Adrenal gland (tissue), 12 donors: ENCODE measurements around the gene PRDX5. TPM values are rescaled to one million over a fixed set of nuclear protein-coding genes. Genes with fewer than 3 reads are reported as not detected.

ENCODE experiments used
- DNase-seq, 7 donors: peaks; one replicate each; pipeline ENCODE4 v3.0.0-alpha.2; 2019 to 2020
- H3K27ac ChIP-seq, 5 donors: fragments of 200-600 bp; sonication (generic) in 4 of 5; 1 replicate in 3 of 5; 2 replicates in 2 of 5; pipeline versions ENCODE4 v1.5.1 to v1.8.0; 2016 to 2020; ENCODE audit warnings: mild to moderate bottlenecking in 1 of 5
- H3K27me3 ChIP-seq: fragments of 200-600 bp; 2 replicates; pipeline ENCODE4 v1.8.0; 2021
- H3K36me3 ChIP-seq, 2 donors: fragments of 200-600 bp; replicated peaks in 1 of 2; 1 replicate in 1 of 2; 2 replicates in 1 of 2; pipeline versions ENCODE4 v1.5.1 to v1.8.0; 2018 to 2022
- H3K4me1 ChIP-seq, 2 donors: fragments of 200-600 bp; replicated peaks in 1 of 2; 1 replicate in 1 of 2; 2 replicates in 1 of 2; pipeline versions ENCODE4 v1.5.1 to v1.8.0; 2018 to 2021
- H3K4me3 ChIP-seq, 4 donors: fragments of 200-600 bp; sonication (generic) in 3 of 4; one replicate each; pipeline ENCODE4 v1.5.1; 2016 to 2018
- H3K9me3 ChIP-seq, 3 donors: fragments of 200-600 bp; sonication (generic) in 1 of 3; replicated peaks in 1 of 3; 1 replicate in 2 of 3; 2 replicates in 1 of 3; pipeline versions ENCODE4 v1.5.1 to v1.8.0; 2016 to 2021
- POLR2A ChIP-seq, 2 donors: fragments of 450-650 bp; IDR thresholded peaks; one replicate each; pipeline ENCODE4 v1.6.1; 2017; ENCODE audit warnings: antibody characterized with exemption in 2 of 2, mild to moderate bottlenecking in 2 of 2, moderate library complexity in 1 of 2
- WGBS, 4 donors: extraction: QIAGEN DNeasy Blood & Tissue Kit in 2 of 4; methylation state at CpG; one replicate each; pipeline versions ENCODE4 v1.1.5 to v1.1.7; 2013 to 2017; 5-methylcytosine and 5-hydroxymethylcytosine counted together
- intact Hi-C, 2 donors: fragments of 100-400 bp; cut with DNase I; formaldehyde crosslinking; loops; one replicate each; pipeline versions ENCODE4 v1.14.1 to v1.15.0; 2022 to 2023
- polyA plus RNA-seq, 3 donors: library from polyadenylated mRNA; stranded (reverse); fragments of 200-250 nt in 2 of 3; fragments of 350-450 nt in 1 of 3; fragmentation: Illumina TruSeq in 1 of 3; extraction: RNeasy Lipid Tissue Mini Kit (QIAGEN cat#74804) in 1 of 3; gene quantifications; one replicate each; pipeline ENCODE4 v1.2.3, GENCODE V29; 2013 to 2014
- total RNA-seq, 9 donors: library from RNA; depleted of rRNA in 4 of 9; stranded (reverse); fragments of >200 nt in 4 of 9; fragments of 120-200 nt in 1 of 9; fragmentation: NEBNext Ultra II Directional in 1 of 9; extraction: Animal tissue kit (Norgen Biotek cat#: 25700) in 1 of 9; gene quantifications; one replicate each; pipeline versions ENCODE4 v1.1.0 to v1.2.4, GENCODE V29; 2013 to 2023
- TF ChIP-seq, protein P1 (sequence below), 6 experiments: fragments of 450-650 bp in 4 of 6; fragments of 200-600 bp in 2 of 6; sonication (generic) in 1 of 6; IDR thresholded peaks; 1 replicate in 5 of 6; 2 replicates in 1 of 6; pipeline versions ENCODE4 v1.5.1 to v1.8.0; 2016 to 2021; ENCODE audit warnings: antibody characterized with exemption in 6 of 6, mild to moderate bottlenecking in 2 of 6, moderate library complexity in 1 of 6
- donor health status: healthy with polysubstance abuse.
- donor health status: Bipolar disorder and iron deficiency.
- donor health status: DM: yes; HTN: yes; CAD: no.
- donor health status: DM: no; HTN: no; CAD: no.
- donor health status: DM: no; HTN: no; CAD: no.
- donor health status: DM: yes; HTN: yes; CAD: no.

PRDX5 gene
- total and polyA plus RNA-seq, 12 donors = 324 to 843 (median 478) TPM

DNA sequence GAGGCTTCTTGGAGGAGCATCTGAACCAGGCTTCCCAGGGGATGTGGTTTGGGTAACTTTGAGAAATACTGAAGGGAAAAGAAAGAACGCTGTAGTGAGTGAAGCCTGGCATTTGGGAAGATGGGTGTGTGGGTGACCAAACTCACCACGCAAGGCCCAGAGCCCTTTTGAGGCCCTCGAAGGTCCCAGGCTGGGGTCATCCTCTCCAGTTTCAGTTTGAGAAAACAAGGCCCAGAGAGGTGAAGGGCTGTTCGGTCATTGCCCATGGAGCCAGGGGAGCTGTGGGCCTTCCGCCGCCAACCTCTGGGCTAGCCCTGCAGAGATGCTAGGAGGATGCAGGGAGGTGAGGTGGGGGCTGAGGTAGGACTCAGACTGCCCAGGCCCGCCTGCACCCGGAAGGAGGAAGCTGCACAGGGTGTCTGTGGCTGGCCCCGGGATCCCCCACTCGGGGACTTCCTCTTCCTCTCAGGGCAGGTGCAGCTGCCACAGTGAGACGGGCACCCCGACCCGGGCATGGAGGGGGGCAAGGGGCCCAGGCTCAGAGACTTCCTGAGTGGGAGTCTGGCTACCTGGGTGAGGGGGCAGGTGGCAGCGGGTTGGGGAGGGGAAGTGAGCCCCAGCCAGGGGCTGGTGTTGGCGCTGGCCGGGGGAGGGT, 22.0 kb downstream of the PRDX5 start, which contains the start of gene CCDC88B:
TSS of gene CCDC88B (plus strand) at position 451 of the 655 bp plus-strand sequence. CDS start at position 514, 63 bp downstream.
- Histone ChIP-seq H3K9me3 (no peaks in the 10 kb centered on the region), H3K4me1 (peaks cover 6% of the 10 kb centered on the region in 2 donors), H3K27me3 (no peaks in the 10 kb centered on the region), H3K36me3 (no peaks in the 10 kb centered on the region), H3K4me3 (no peak within 1 kb of the TSS), H3K27ac (peak within 1 kb of the TSS in 1 of 5 donors; percentile 52)
- 68 to 90% (median 78%) methylated on average over 8 to 16 of the region's 16 CpGs for WGBS, 4 donors
- intact Hi-C loops = no loop called here
- TF ChIP-seq, protein P1, sequence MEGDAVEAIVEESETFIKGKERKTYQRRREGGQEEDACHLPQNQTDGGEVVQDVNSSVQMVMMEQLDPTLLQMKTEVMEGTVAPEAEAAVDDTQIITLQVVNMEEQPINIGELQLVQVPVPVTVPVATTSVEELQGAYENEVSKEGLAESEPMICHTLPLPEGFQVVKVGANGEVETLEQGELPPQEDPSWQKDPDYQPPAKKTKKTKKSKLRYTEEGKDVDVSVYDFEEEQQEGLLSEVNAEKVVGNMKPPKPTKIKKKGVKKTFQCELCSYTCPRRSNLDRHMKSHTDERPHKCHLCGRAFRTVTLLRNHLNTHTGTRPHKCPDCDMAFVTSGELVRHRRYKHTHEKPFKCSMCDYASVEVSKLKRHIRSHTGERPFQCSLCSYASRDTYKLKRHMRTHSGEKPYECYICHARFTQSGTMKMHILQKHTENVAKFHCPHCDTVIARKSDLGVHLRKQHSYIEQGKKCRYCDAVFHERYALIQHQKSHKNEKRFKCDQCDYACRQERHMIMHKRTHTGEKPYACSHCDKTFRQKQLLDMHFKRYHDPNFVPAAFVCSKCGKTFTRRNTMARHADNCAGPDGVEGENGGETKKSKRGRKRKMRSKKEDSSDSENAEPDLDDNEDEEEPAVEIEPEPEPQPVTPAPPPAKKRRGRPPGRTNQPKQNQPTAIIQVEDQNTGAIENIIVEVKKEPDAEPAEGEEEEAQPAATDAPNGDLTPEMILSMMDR (IDR thresholded peaks at IDR 0.05) = no peak
- DNase-seq = peak in 3 of 7 donors; percentile 46 to 59 (median 51)

DNA sequence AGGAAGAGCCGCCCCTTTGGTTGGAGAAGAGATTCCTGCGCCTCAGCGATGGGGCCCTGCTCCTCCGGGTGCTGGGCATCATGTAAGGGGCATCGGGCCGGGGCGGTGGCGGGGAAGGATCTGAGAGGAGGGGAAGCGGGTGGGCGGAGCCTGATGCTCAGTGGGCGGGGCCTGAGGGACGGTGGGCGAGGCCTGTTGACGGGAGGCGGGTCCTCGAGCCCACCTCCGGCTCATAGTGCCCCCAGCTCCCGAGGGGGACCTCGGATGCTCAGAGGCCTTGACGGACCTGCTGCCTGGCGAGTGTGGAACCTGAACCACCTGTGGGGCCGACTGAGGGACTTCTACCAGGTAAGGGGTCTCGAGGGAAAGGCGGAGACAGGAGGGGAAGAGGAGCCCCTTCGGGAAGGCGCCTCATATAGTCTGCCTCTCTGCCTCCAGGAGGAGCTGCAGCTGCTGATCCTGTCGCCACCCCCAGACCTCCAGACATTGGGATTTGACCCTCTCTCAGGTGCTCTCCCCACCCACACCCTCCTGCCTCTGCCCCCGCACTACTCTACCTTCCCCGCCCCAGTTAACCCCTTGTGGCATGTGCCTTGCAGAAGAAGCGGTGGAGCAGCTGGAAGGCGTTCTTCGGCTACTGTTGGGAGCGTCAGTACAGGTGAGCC, 22.9 kb downstream of the PRDX5 start:
- 38 to 48% (median 41%) methylated on average over 26 to 33 of the region's 33 CpGs for WGBS, 4 donors
- no peak for TF ChIP-seq POLR2A (IDR thresholded peaks at IDR 0.05)
- TF ChIP-seq, protein P1 (IDR thresholded peaks at IDR 0.05) = no peak
- peak overlapping the region in 1 of 5 donors; percentile 22 for H3K27ac ChIP-seq
- peaks cover 6% of the 10 kb centered on the region in 2 donors for H3K4me1 ChIP-seq
- no peaks in the 10 kb centered on the region for H3K36me3 ChIP-seq
- peak in 1 of 7 donors; percentile 59 for DNase-seq
- intact Hi-C loops = no loop called here
- H3K4me3 ChIP-seq = no peak overlapping the region
- no peaks in the 10 kb centered on the region for H3K27me3 ChIP-seq
- H3K9me3 ChIP-seq = no peaks in the 10 kb centered on the region

GRCh38 chr11:64341429-64341828, 23.5 kb downstream of the PRDX5 start:
- intact Hi-C loops = no loop called here
- Histone ChIP-seq H3K27me3 (no peaks in the 10 kb centered on the region), H3K4me3 (no peak overlapping the region), H3K9me3 (no peaks in the 10 kb centered on the region), H3K36me3 (no peaks in the 10 kb centered on the region), H3K27ac (no peak overlapping the region), H3K4me1 (peaks cover 6% of the 10 kb centered on the region in 2 donors)
- DNase-seq = no peak
- WGBS, 4 donors = 85 to 88% (median 87%) methylated on average over 7 to 21 of the region's 21 CpGs
- no peak for TF ChIP-seq POLR2A (IDR thresholded peaks at IDR 0.05)
- TF ChIP-seq, protein P1 (IDR thresholded peaks at IDR 0.05) = no peak

- WGBS, 4 donors = 3 to 26% (median 22%) methylated on average over 8 to 55 of the region's 55 CpGs
- H3K36me3 ChIP-seq = no peaks in the 10 kb centered on the region
- DNase-seq = peak; percentile 93 to 95 (median 94)
- peaks cover 6% of the 10 kb centered on the region in 2 donors for H3K4me1 ChIP-seq
- peak overlapping the region in 1 of 4 donors; percentile 43 for H3K4me3 ChIP-seq
- intact Hi-C loops = no loop called here
- H3K27me3 ChIP-seq = no peaks in the 10 kb centered on the region
- peak overlapping the region in 3 of 5 donors; percentile 23 to 76 (median 71) for H3K27ac ChIP-seq
- no peaks in the 10 kb centered on the region for H3K9me3 ChIP-seq
- TF ChIP-seq, protein P1 (IDR thresholded peaks at IDR 0.05) = peak in 5 of 6 experiments; percentile 42 to 61 (median 56)
- TF ChIP-seq POLR2A (IDR thresholded peaks at IDR 0.05) = peak; percentile 57 to 84
Observed at GRCh38 chr11:64341851-64342791, 24.2 kb downstream of the PRDX5 start.
